Non-pigmented ciliary epithelial cell (primary cell): ENCODE measurements around the gene SMIM12.

Source experiments
- DNase-seq: peaks from one replicate; pipeline ENCODE4 v3.0.0-alpha.2; 2010; ENCODE audit warnings: low read depth

SMIM12 gene

DNA sequence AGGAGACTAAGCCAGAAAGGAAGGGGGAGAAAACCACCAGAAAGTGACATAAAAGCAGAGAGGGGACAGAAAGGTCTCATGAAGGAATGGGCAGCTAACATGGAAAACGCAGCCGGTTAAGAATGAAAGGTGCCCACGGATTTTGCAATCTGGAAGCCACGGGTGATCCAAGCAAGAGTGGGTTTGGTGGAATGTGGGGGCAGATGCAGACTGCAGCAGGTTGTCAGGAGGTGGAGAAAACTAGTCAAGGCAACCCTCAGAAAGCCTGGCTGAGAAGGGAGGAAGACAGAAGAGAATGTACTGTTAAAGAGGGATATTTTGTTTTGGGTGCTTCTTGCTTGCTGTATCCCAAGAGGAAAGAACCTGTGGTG lies 12.6 kb upstream of the SMIM12 start:
- DNase-seq, result no peak

GRCh38 chr1:34871443-34872132 lies 12.0 kb upstream of the SMIM12 start:
- no peak for DNase-seq

GRCh38 chr1:34870395-34870794 lies 10.8 kb upstream of the SMIM12 start:
- no peak for DNase-seq

DNA sequence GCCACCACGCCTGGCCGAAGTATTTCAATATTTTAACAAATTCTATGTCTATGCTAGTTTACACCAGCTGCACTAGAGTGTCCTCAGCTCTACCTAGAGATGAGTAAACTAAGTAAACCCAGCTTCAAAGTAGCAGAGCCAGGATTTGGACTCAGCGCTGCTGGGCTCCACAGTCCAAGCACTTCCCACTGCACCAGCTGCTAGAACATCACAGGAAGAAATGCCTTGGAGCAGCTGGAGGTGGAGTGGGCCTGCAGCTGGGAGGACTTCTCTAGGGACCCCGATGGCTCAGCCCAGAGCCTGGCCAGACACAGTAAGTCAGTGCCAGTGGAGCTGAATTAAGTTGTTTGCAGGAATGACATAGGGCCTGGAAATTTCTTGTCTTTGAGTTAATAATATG lies 10.2 kb upstream of the SMIM12 start:
- no peak for DNase-seq

DNA sequence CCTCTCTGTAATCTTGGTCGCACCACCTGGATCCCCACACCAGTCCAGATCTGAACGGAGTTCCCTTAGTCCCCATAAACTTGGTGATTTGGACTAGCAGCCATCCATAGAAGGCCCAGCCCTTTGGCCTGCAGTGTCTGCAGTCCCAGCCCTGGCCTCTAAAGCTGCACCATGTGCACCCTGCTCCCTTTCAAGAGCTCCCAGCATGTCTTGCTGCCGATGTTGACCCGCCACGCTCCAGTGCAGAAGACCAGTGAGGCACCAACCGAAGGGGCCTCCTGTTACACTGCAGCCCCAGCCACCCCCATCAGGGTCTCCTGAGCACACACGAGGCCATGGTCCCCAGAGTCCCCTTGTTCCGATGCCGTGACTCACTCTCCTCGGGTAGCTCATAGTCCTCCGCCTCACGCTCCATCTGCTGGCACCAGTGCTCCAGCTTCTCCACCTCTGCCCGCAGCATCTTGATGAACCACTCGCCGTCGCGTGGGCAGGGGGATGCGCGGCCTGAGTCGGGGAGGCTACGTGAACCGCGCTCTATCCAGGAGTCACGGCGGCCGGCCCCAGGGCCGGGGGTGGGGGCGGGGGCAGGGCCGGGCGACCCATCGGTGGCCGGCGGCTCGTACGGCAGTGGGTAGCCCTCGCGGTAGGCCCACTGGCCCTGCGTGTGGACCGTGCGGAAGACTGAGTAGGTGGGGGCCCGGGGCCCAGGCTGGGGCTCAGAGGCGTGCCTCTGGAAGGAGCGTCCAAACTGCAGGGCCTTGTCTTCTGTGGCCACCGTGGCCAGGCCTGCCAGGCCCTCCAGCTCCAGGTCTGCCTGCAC lies 8.9 kb upstream of the SMIM12 start:
- DNase-seq, result no peak

DNA sequence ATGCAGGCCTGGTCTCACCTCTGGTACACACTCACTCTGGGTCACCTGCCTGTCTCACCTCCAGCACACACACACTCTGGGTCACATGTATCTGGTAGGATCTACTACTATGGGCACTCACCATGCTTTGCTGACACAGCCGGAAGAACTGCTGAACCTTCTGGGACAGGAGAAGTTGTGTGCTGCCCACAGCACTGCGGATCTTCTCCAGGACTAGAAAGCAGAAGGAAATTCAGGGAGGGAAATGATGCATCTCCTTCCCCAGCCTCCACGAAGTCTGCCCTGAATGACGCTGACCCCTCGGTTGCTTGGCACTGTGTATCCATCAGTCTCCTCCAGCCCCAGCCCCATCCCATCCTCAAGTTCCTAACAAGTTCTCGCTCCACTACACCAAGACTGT lies 7.9 kb upstream of the SMIM12 start:
- no peak for DNase-seq

GRCh38 chr1:34866762-34867109 lies 7.2 kb upstream of the SMIM12 start:
- DNase-seq, result no peak

GRCh38 chr1:34865981-34866761 lies 6.6 kb upstream of the SMIM12 start:
- DNase-seq, result no peak

DNA sequence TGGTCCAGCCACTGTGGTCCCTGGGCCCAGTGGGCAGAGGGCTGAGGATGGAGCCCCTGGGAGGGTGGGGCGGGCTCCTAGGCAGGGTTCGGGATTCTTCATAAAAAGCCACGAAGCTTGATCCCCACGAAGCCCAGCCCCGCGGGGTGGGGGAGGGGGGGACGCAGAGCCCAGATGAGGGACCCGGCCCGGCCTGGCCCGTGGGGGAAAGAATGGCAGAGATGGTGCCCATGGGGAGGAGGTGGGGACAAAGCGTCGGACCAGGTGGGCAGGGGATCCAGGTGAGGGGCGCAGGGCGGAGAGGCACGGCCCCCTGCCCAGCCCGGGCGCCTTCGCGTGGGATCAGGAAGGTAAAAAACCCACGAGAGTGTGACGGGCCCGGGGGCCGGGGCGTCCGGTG lies 6.0 kb upstream of the SMIM12 start:
- DNase-seq, result no peak

DNA sequence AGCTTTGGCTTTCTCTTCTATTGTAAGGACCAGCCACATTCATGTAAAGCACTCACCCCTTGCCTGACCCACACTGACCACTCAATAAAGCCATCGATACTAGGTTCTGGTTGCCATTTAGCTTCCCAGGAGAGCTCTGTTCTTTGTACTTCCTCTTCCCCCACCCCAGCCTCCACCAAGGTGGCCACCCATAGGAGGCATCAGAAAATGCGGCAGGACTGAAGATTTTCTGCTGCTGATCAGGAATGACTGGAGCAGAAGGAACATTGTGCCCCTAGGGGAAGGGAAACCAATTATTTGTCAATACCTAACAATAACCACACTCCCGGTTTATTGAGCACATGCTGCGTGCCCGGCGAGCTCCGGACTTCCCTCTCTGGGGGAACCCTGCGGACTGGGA lies 5.2 kb upstream of the SMIM12 start:
- no peak for DNase-seq

DNA sequence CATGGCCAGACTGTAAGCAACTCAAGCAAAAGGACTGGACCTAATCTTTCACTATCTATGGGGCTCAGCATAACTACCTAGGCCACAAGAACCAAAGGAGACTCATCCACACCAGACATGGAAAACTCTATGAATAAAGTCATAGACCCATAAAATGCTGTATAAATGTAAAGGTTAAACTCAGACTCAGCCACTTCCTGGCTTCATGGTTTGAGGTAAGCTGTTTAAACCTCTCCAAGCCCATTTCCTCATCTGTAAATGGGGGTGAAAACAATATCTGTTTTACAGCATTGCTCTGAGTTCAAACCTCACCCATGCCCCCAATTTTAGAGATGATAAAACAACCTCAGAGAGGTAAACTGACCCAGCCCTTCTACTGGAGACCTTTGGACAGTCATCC lies 4.0 kb upstream of the SMIM12 start:
- no peak for DNase-seq

DNA sequence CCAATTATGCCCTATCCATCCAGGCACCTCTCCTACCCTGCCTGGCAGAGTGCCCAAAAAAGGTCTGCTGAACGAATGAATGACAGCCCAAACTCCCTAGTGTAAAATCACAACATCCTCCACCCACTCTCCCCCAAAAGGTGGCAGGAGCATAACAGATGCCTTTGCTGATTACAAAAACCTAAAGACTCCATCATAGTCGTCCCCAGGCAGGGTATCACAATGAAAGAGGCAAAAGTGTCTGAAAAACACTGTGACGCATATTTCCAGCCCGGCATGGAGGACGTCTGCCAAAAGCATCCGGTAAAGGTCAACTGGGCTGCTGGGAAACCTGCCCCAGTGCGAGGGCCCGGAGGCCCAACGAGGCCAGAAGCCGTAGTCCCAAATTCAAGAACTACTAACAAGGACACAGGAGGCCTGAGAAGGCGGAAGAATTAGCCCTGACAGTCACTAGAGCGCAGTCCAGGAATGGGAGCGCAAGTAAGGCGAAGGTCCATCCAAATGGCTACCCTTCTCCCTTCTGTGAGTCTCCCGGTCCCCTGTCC lies 576 bp downstream of the SMIM12 start:
- DNase-seq, result no peak

DNA sequence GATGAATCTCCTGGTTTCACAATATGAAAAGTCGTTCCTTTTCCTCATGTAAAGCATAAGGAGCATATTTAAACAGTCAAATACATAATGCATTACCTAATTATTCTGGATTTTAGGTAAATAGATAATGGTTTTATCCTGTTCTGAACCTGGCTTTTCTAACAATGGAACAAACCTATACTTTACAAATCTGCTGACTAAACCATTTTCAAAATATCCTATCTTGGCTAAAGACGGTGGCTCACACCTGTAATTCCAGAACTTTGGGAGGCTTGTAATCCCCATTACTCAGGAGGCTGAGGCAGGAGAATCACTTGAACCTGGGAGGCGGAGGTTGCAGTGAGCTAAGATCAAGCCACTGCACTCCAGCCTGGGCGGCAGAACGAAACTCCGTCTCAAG lies 2.9 kb downstream of the SMIM12 start:
- DNase-seq, result no peak

- peak; percentile 87 for DNase-seq
These were observed 6.8 kb downstream of the SMIM12 start for GRCh38 chr1:34852677-34853217.

- DNase-seq, result no peak
These were observed 8.0 kb downstream of the SMIM12 start for GRCh38 chr1:34851431-34852105.

- no peak for DNase-seq
These were observed 9.2 kb downstream of the SMIM12 start for GRCh38 chr1:34850382-34850781.

DNA sequence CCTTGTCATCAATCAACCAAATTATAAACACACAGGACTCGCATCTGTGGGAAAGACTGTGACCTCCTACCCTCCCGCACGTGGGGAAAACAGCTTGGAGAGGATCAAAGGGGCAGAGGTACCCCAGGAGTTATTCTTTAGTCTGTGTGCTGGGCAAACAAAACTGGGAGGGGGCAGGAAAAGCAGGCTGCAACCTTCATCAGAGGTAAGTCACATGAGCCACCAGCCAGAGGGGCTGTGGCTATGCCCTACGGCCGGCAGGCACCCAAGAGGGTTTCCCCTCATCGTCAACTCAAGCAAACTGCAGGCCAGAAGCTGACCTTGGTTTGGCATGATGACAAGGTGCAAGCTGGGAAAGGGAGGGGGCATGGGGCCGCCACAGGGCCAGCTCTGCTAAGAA lies 12.5 kb downstream of the SMIM12 start:
- DNase-seq, result no peak

DNA sequence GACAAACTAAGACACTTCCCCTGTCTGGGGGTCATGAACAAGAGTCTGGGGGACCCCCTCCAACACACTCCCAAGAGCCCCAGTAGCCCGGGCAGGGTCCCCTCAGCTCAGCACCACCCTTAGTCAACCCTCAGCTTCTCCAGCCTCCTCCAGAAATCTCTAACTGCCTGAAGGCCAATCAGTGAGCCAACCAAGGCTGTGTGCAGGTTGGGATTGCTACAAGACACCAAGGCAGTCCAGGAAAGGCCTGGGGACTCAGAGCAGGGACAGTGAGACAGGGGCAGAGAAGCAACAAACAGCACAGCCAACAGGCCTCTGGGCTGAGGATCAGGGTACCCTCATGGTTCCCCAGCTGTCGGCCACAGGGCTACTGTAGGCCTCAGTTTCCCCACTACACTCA lies 13.3 kb downstream of the SMIM12 start:
- no peak for DNase-seq

- no peak for DNase-seq
These were observed 14.2 kb downstream of the SMIM12 start for GRCh38 chr1:34845131-34845901.

DNA sequence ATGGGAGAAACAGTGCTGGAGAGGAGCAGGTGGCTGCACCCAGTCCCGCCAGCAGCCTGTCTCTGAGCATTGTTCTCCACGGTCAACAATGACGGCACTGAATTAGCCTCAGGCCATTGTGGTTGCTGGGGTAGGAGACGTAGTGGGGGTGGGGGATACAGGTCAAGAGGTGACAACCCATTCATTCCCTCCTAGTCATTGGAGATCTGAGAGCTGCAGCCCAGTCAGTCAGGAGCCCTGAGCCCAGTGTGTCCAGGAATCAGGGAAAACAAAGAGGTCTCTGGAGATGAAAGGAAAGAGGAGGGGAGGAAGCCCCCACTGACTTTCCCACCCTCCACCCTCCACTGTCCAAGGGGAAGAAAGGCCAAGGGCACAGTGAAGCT lies 15.3 kb downstream of the SMIM12 start:
- DNase-seq, result no peak
